LNCAP (cell line): ENCODE data around the gene S1PR3.

Experiments
- TF ChIP-seq, protein P1 (sequence below): fragments of 450-650 bp; IDR thresholded peaks from 2 replicates; pipeline ENCODE4 v1.5.1; 2017; ENCODE audit warnings: mild to moderate bottlenecking

The S1PR3 gene

GRCh38 chr9:88988796-88989641 lies 2.2 kb upstream of the S1PR3 start:
- TF ChIP-seq, protein P1, sequence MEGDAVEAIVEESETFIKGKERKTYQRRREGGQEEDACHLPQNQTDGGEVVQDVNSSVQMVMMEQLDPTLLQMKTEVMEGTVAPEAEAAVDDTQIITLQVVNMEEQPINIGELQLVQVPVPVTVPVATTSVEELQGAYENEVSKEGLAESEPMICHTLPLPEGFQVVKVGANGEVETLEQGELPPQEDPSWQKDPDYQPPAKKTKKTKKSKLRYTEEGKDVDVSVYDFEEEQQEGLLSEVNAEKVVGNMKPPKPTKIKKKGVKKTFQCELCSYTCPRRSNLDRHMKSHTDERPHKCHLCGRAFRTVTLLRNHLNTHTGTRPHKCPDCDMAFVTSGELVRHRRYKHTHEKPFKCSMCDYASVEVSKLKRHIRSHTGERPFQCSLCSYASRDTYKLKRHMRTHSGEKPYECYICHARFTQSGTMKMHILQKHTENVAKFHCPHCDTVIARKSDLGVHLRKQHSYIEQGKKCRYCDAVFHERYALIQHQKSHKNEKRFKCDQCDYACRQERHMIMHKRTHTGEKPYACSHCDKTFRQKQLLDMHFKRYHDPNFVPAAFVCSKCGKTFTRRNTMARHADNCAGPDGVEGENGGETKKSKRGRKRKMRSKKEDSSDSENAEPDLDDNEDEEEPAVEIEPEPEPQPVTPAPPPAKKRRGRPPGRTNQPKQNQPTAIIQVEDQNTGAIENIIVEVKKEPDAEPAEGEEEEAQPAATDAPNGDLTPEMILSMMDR, result no peak

DNA sequence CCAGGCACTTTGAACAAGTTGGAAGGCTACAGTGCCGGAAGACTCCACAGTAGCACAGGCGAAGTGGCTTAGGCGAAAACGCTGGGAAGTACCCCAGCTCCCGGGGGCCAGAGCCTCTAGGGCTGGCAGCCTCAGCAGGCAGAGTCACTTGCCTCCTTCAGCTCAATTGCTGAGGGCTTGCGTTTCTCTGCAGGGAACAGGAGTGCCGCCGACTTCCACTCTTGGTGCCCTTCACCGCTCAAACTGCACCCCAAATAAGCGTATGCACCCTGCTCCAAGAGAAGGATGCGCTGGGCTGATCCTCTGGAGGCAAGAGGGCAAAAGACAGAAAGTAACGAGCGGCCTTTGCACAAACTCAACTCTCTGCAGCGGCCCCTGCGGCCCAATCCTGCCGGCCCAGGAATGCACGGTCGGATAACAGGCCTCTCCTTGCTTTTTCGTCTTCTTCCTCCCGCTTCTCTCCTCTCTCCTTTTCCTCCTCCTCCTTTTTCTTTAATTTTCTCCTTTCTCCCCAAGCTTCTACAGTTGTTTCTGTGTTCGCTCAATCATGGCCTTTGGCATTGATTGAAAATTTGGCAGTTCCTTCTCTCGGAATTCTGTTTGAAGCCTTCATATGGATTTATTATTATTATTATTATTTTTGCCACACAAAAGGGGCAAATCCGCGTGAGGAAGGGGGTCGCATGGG lies 1.1 kb upstream of the S1PR3 start:
- TF ChIP-seq, protein P1, result no peak

DNA sequence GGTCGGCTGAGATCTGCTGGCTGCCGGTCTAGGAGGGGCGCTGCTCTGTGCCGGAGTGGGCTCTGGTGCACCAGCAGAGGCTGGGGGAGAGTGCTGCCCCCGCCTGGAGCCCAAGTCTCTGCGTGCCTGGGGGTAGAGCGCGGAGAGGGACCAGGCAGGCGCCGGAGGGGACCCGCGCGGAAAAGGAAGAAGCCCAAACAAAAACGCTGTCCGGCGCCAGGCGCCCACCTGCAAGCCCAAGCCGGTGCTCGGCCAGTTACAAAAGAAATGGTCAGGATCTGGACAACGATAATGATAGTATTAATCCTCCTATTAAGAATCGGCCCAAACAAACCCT lies 571 bp upstream of the S1PR3 start:
- TF ChIP-seq, protein P1, result no peak

- TF ChIP-seq, protein P1, result no peak
Measured at GRCh38 chr9:88992556-88992955, 1.3 kb downstream of the S1PR3 start.

DNA sequence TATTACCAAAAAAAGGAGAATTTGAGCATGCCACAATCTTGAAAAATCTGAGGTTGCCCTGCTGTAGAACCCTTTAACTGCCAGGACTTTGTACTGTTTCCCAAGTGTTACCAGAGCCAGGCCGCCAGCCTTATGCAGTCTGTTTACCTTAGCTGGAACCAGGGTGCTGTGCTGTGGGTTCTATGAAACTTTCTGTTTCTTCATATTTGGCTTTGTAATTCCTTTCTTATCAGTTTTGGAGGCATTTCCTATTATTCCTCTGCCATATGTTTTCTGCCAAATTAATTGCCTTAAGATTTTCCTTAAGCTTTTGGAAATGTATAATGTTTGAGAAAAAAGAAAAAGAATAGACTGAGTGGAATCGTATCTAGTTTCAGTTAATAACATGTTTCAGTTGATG lies 2.1 kb downstream of the S1PR3 start:
- TF ChIP-seq, protein P1, result no peak

- TF ChIP-seq, protein P1, result no peak
Measured at GRCh38 chr9:88993871-88994460, 2.7 kb downstream of the S1PR3 start.

DNA sequence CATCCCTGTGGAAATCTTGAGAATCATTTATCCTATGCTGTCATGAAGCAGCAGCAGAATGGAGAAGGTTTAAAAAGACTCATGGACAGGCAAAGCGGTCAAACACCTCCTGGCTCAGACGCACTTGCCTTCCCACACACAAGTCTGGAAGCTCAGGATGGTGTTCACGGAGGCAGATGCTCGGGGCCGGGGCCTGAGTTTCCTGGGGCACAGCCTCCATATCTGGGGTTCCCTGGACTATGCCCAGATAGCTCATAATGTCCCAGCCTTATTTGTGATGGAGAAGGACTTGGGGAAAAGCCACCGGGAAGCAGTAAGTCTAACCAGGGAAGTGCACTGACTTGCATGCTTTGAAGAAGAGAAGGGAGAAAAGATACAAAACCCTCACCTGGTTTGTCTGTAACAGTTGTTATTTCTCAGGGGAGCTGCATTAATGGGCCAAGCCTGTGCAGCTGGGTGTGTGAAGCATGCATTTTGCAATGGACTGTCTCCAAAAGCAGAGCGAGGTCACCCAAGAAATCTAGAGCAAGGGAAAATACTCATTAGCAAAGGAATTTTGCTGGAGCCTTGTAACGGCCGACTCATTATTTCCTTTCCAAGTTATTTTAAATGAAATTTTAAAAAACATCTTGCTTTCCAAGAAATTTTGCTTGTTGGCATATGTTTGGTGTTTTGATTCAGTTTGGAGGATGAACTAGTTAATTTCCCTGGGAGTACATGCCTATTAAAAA lies 3.4 kb downstream of the S1PR3 start:
- TF ChIP-seq, protein P1, result no peak
